ENCODE data around the gene IDUA. TPM values are rescaled to one million over a fixed set of nuclear protein-coding genes. Genes with fewer than 3 reads are reported as not detected.

The IDUA gene
- total RNA-seq, 1 experiment from 2014 or later: 35.0 TPM

DNA sequence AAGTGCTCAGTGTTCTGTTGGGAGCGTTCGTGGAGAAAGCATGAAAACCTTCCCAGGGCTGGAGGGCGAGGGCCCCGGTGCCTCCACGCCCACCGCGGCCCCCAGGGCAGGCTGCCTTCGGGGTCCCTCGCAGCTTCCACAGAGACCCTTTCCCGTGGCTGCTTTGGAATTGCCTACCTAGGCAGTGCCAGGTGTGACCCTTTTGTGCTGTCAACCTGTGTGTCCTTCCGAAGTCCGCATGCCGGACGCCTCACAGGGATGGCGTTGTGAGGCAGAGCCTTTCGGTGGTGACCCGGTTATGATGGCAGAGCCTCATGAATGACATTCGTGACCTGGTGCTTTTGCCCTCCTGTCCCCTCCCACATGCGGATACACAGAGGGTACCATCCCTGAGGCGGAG is 37.2 kb upstream of the IDUA start:
- H3K9me3 Mint-ChIP-seq (ENCODE audit: unreplicated experiment): no peaks in the 10 kb centered on the region
- POLR2A ChIA-PET: no interaction called here
- no peak overlapping the region for H3K4me3 Mint-ChIP-seq (ENCODE audit: unreplicated experiment)
- DNase-seq (ENCODE audit: unreplicated experiment): no peak
- no peaks in the 10 kb centered on the region for H3K36me3 Mint-ChIP-seq (ENCODE audit: insufficient read depth, unreplicated experiment)
- TF ChIP-seq, protein P1, sequence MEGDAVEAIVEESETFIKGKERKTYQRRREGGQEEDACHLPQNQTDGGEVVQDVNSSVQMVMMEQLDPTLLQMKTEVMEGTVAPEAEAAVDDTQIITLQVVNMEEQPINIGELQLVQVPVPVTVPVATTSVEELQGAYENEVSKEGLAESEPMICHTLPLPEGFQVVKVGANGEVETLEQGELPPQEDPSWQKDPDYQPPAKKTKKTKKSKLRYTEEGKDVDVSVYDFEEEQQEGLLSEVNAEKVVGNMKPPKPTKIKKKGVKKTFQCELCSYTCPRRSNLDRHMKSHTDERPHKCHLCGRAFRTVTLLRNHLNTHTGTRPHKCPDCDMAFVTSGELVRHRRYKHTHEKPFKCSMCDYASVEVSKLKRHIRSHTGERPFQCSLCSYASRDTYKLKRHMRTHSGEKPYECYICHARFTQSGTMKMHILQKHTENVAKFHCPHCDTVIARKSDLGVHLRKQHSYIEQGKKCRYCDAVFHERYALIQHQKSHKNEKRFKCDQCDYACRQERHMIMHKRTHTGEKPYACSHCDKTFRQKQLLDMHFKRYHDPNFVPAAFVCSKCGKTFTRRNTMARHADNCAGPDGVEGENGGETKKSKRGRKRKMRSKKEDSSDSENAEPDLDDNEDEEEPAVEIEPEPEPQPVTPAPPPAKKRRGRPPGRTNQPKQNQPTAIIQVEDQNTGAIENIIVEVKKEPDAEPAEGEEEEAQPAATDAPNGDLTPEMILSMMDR (IDR thresholded peaks at IDR 0.05; ENCODE audit: unreplicated experiment): no peak
- CTCF ChIA-PET: interaction anchor here (0.9 kb wide), 1 partner anchor 23 kb away, joined by 3 read pairs; no protein-coding TSS in a partner anchor
- intact Hi-C loops (cut with micrococcal nuclease): no loop called here
- no peak overlapping the region for H3K27ac Mint-ChIP-seq (ENCODE audit: low read depth, unreplicated experiment)
- no peaks in the 10 kb centered on the region for H3K27me3 Mint-ChIP-seq (ENCODE audit: insufficient read depth, unreplicated experiment)
- no TSS peak for BruUV-seq (replicated peaks)
- H3K4me1 Mint-ChIP-seq (ENCODE audit: insufficient read depth, unreplicated experiment): no peaks in the 10 kb centered on the region

DNA sequence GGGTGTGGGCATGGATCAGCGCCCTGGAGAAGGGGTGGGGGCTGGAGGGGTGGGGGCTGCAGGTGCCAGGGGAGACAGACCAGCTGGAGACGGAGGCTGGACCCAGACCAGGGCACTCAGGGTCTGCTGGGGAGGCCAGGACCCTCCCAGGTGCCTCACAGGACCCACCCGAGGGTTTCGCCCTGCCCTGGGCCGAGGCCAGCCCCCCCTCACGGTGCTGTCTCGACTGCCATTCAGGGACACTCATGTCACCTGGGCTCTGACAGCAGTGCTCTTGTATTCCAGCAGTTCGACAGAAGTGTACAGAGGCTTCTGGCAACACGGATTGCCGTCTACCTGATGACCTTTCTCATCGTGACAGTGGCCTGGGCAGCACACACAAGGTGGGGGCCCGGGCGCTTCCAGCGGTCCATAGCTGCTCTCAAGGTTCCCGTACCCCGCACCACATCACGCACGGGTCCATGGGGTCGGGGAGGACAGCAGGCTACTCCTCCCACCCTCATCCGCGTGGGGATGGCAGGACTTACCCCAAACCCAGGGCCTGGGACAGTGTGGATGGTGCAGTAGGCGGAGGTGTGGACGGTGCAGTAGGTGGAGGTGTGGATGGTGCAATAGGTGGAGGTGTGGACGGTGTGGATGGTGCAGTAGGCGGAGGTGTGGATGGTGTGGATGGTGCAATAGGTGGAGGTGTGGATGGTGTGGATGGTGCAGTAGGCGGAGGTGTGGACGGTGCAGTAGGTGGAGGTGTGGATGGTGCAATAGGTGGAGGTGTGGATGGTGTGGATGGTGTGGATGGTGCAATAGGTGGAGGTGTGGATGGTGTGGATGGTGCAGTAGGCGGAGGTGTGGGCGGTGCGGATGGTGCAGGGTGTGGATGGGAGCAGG is 36.5 kb upstream of the IDUA start:
- Mint-ChIP-seq H3K4me3 (ENCODE audit: unreplicated experiment) (no peak overlapping the region), H3K27me3 (ENCODE audit: insufficient read depth, unreplicated experiment) (no peaks in the 10 kb centered on the region), H3K9me3 (ENCODE audit: unreplicated experiment) (no peaks in the 10 kb centered on the region), H3K36me3 (ENCODE audit: insufficient read depth, unreplicated experiment) (no peaks in the 10 kb centered on the region), H3K27ac (ENCODE audit: low read depth, unreplicated experiment) (no peak overlapping the region), H3K4me1 (ENCODE audit: insufficient read depth, unreplicated experiment) (no peaks in the 10 kb centered on the region)
- ChIA-PET CTCF (no interaction called here), POLR2A (interaction anchor here (0.5 kb wide), 1 partner anchor 274 kb away, joined by 3 read pairs; no protein-coding TSS in a partner anchor)
- TF ChIP-seq, protein P1 (IDR thresholded peaks at IDR 0.05; ENCODE audit: unreplicated experiment): no peak
- no TSS peak for BruUV-seq (replicated peaks)
- intact Hi-C loops (cut with micrococcal nuclease): no loop called here
- DNase-seq (ENCODE audit: unreplicated experiment): no peak

DNA sequence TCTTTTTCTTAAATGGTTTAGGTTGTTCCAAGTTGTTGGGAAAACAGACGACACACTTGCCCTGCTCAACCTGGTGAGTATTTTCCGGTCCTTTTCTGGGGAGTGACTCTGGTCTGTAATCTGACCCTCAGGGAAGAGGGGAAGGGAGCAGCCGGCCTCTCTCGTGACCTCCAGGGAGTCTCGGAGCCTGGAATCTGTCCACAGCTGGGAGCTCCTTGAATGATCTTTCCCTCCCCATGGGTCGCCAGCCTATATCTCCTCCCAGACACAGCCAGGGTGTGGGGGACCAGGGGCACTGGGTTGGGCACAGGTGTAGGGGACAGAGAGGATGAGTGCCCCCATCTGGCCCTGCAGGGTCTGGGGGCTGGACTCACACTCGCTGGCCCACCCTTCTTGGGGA is 35.7 kb upstream of the IDUA start:
- TF ChIP-seq, protein P1 (IDR thresholded peaks at IDR 0.05; ENCODE audit: unreplicated experiment): no peak
- no peak for DNase-seq (ENCODE audit: unreplicated experiment)
- CTCF ChIA-PET: no interaction called here
- no peaks in the 10 kb centered on the region for H3K4me1 Mint-ChIP-seq (ENCODE audit: insufficient read depth, unreplicated experiment)
- BruUV-seq (replicated peaks): no TSS peak
- H3K4me3 Mint-ChIP-seq (ENCODE audit: unreplicated experiment): no peak overlapping the region
- no peaks in the 10 kb centered on the region for H3K27me3 Mint-ChIP-seq (ENCODE audit: insufficient read depth, unreplicated experiment)
- POLR2A ChIA-PET: interaction anchor here (0.5 kb wide), 1 partner anchor 275 kb away, joined by 3 read pairs; no protein-coding TSS in a partner anchor
- H3K9me3 Mint-ChIP-seq (ENCODE audit: unreplicated experiment): no peaks in the 10 kb centered on the region
- H3K36me3 Mint-ChIP-seq (ENCODE audit: insufficient read depth, unreplicated experiment): no peaks in the 10 kb centered on the region
- no peak overlapping the region for H3K27ac Mint-ChIP-seq (ENCODE audit: low read depth, unreplicated experiment)
- intact Hi-C loops (cut with micrococcal nuclease): no loop called here

DNA sequence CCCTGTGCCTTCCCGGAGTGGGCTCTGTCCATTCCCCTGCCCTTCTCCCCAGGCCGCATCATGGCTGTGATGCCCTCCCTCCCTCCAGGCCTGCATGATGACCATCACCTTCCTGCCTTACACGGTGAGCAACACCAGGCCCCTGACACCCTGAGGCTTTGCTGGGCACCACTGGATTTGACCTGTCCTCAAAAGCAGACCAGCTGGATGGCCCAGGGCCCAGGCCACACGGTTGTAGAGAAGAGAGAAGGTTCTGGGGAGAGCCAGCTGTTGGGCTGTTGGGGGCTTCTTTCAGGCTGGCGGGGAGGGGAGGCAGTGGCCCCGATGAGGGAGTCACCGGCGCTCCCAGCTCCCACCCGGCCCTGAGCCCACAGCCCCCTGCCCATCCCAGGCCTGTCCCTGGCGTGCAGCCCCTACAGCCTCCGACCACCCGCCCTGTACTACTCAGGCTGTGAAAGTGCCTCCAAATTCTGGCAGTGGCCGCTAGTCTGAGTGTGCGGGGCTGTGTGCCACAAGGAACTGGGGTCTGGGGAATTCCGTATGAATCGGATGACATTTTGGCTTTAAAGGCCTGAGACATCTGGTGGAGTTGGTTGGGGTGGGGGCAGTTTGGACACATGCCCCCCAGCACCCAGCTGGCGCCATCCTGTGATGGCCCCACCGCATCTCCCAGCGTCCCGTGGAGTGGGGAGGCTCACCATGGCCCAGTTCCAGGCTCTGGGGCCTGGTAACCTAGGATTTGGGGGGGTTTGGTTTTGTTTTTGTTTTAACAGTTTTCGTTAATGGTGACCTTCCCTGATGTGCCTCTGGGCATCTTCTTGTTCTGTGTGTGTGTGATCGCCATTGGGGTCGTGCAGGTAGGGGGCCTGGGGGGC is 35.0 kb upstream of the IDUA start:
- no peaks in the 10 kb centered on the region for H3K27me3 Mint-ChIP-seq (ENCODE audit: insufficient read depth, unreplicated experiment)
- TF ChIP-seq, protein P1 (IDR thresholded peaks at IDR 0.05; ENCODE audit: unreplicated experiment): no peak
- intact Hi-C loops (cut with micrococcal nuclease): no loop called here
- BruUV-seq (replicated peaks): no TSS peak
- H3K9me3 Mint-ChIP-seq (ENCODE audit: unreplicated experiment): no peaks in the 10 kb centered on the region
- H3K36me3 Mint-ChIP-seq (ENCODE audit: insufficient read depth, unreplicated experiment): no peaks in the 10 kb centered on the region
- H3K4me1 Mint-ChIP-seq (ENCODE audit: insufficient read depth, unreplicated experiment): no peaks in the 10 kb centered on the region
- H3K4me3 Mint-ChIP-seq (ENCODE audit: unreplicated experiment): no peak overlapping the region
- CTCF ChIA-PET: no interaction called here
- POLR2A ChIA-PET: no interaction called here
- DNase-seq (ENCODE audit: unreplicated experiment): no peak
- H3K27ac Mint-ChIP-seq (ENCODE audit: low read depth, unreplicated experiment): no peak overlapping the region

All from MCF 10A (cell line).